GM21529 (cell line): ENCODE data around the gene SMIM33.
"Not testable (repeated sequence)": the region's sequence is repeated elsewhere in the genome, so short reads cannot be mapped to it uniquely, and the experiment has no call there.

Source experiments
- ATAC-seq: cut with Tn5 transposase; IDR thresholded peaks from one replicate; pipeline ENCODE4 v1.9.1; 2021; ENCODE audit not compliant: unreplicated experiment

The SMIM33 gene

GRCh38 chr5:139481580-139482049, 10.8 kb downstream of the SMIM33 start:
- ATAC-seq = no peak

- no peak for ATAC-seq
Measured at GRCh38 chr5:139482050-139482889, 11.5 kb downstream of the SMIM33 start, which contains the start of gene STING1. TSS of gene STING1 (minus strand) at chr5:139482758. CDS start at chr5:139481704, 1,054 bp downstream.

- not testable (repeated sequence) for ATAC-seq
Measured at GRCh38 chr5:139482890-139483208, 12.0 kb downstream of the SMIM33 start.

- ATAC-seq = no peak
Measured at GRCh38 chr5:139486201-139486600, 15.4 kb downstream of the SMIM33 start.

- no peak for ATAC-seq
Measured at GRCh38 chr5:139488260-139488659, 17.5 kb downstream of the SMIM33 start.

- ATAC-seq = no peak
Measured at GRCh38 chr5:139492700-139493192, 21.9 kb downstream of the SMIM33 start.

- ATAC-seq = no peak
Measured at GRCh38 chr5:139494256-139494655, 23.5 kb downstream of the SMIM33 start.

GRCh38 chr5:139494832-139495231, 24.0 kb downstream of the SMIM33 start:
- no peak for ATAC-seq

GRCh38 chr5:139495638-139496435, 25.0 kb downstream of the SMIM33 start:
- ATAC-seq = no peak

- ATAC-seq = no peak
Measured at GRCh38 chr5:139501381-139501780, 30.6 kb downstream of the SMIM33 start.

GRCh38 chr5:139503036-139503817, 32.4 kb downstream of the SMIM33 start:
- ATAC-seq = not testable (repeated sequence)

GRCh38 chr5:139503879-139504278, 33.1 kb downstream of the SMIM33 start:
- not testable (repeated sequence) for ATAC-seq

- not testable (repeated sequence) for ATAC-seq
Measured at GRCh38 chr5:139504722-139505121, 33.9 kb downstream of the SMIM33 start.

GRCh38 chr5:139512786-139513390, 42.1 kb downstream of the SMIM33 start:
- ATAC-seq = no peak

- not testable (repeated sequence) for ATAC-seq
Measured at GRCh38 chr5:139513434-139513833, 42.6 kb downstream of the SMIM33 start.

- no peak for ATAC-seq
Measured at GRCh38 chr5:139513852-139514485, 43.2 kb downstream of the SMIM33 start.

GRCh38 chr5:139514486-139514856, 43.7 kb downstream of the SMIM33 start:
- no peak for ATAC-seq

- ATAC-seq = peak; percentile 89
Measured at GRCh38 chr5:139517683-139518564, 47.1 kb downstream of the SMIM33 start.
